Glutamatergic neuron (in vitro differentiated cells): Measurements from ENCODE around the gene CNTF. TPM values are rescaled to one million over a fixed set of nuclear protein-coding genes. Genes with fewer than 3 reads are reported as not detected.

ENCODE experiments used
- DNase-seq: peaks from one replicate; pipeline ENCODE4 v3.0.0; 2022
- H3K27ac Mint-ChIP-seq: one replicate; pipeline ENCODE4 v1.8.0; 2020; ENCODE audit warnings: mild to moderate bottlenecking, mixed read lengths, inconsistent platforms; ENCODE audit not compliant: unreplicated experiment
- H3K27me3 Mint-ChIP-seq: one replicate; pipeline ENCODE4 v1.8.0; 2020; ENCODE audit warnings: mild to moderate bottlenecking, moderate library complexity, mixed read lengths, inconsistent platforms; ENCODE audit not compliant: unreplicated experiment
- H3K36me3 Mint-ChIP-seq: one replicate; pipeline ENCODE4 v1.8.0; 2020; ENCODE audit warnings: mild to moderate bottlenecking, mixed read lengths, inconsistent platforms; ENCODE audit not compliant: unreplicated experiment
- H3K4me1 Mint-ChIP-seq: one replicate; pipeline ENCODE4 v1.8.0; 2020; ENCODE audit warnings: mild to moderate bottlenecking, low read depth, mixed read lengths, inconsistent platforms; ENCODE audit not compliant: unreplicated experiment
- H3K4me3 Mint-ChIP-seq: one replicate; pipeline ENCODE4 v1.8.0; 2020; ENCODE audit warnings: mild to moderate bottlenecking, mixed read lengths, inconsistent platforms; ENCODE audit not compliant: unreplicated experiment
- H3K9me3 Mint-ChIP-seq: one replicate; pipeline ENCODE4 v1.8.0; 2020; ENCODE audit warnings: mild to moderate bottlenecking, moderate library complexity, mixed read lengths, inconsistent platforms; ENCODE audit not compliant: unreplicated experiment
- CTCF ChIP-seq: fragments of 200-600 bp; sonication (generic); IDR thresholded peaks from one replicate; pipeline ENCODE4 v1.5.0; 2021; ENCODE audit not compliant: partially characterized antibody, unreplicated experiment
- total RNA-seq: library from RNA; stranded (reverse); fragmentation: NEBNext Ultra II Directional; extraction: Animal tissue kit (Norgen Biotek cat#: 25700); gene quantifications from one replicate; pipeline ENCODE4 v1.2.1, GENCODE V29; 2021; ENCODE audit not compliant: unreplicated experiment

The CNTF gene
- total RNA-seq, 1 donor from 2014 or later, result 4.6 TPM

- TF ChIP-seq CTCF, result no peak
- DNase-seq, result no peak
- no peaks in the 10 kb centered on the region for H3K27me3 Mint-ChIP-seq
- peaks cover 4% of the 10 kb centered on the region for H3K9me3 Mint-ChIP-seq
- no peak overlapping the region for H3K27ac Mint-ChIP-seq
- H3K4me1 Mint-ChIP-seq, result no peaks in the 10 kb centered on the region
- no peak overlapping the region for H3K4me3 Mint-ChIP-seq
- peaks cover 6% of the 10 kb centered on the region for H3K36me3 Mint-ChIP-seq
These were observed 27.2 kb downstream of the CNTF start for GRCh38 chr11:58649623-58650022.

GRCh38 chr11:58650496-58650895 is 28.0 kb downstream of the CNTF start:
- H3K27ac Mint-ChIP-seq, result no peak overlapping the region
- no peaks in the 10 kb centered on the region for H3K4me1 Mint-ChIP-seq
- H3K9me3 Mint-ChIP-seq, result peaks cover 2% of the 10 kb centered on the region
- DNase-seq, result no peak
- H3K36me3 Mint-ChIP-seq, result peaks cover 6% of the 10 kb centered on the region
- H3K27me3 Mint-ChIP-seq, result no peaks in the 10 kb centered on the region
- no peak for TF ChIP-seq CTCF
- no peak overlapping the region for H3K4me3 Mint-ChIP-seq

- H3K27me3 Mint-ChIP-seq, result no peaks in the 10 kb centered on the region
- H3K36me3 Mint-ChIP-seq, result peaks cover 3% of the 10 kb centered on the region
- no peaks in the 10 kb centered on the region for H3K9me3 Mint-ChIP-seq
- TF ChIP-seq CTCF, result no peak
- no peaks in the 10 kb centered on the region for H3K4me1 Mint-ChIP-seq
- H3K27ac Mint-ChIP-seq, result no peak overlapping the region
- no peak overlapping the region for H3K4me3 Mint-ChIP-seq
- DNase-seq, result no peak
These were observed 30.3 kb downstream of the CNTF start for GRCh38 chr11:58652726-58653280.

GRCh38 chr11:58654079-58654907 is 31.8 kb downstream of the CNTF start:
- no peaks in the 10 kb centered on the region for H3K27me3 Mint-ChIP-seq
- H3K4me3 Mint-ChIP-seq, result no peak overlapping the region
- no peaks in the 10 kb centered on the region for H3K9me3 Mint-ChIP-seq

More at GRCh38 chr11:58654079-58654907, 31.8 kb downstream of the CNTF start:
- peak; percentile 91 for TF ChIP-seq CTCF
- H3K27ac Mint-ChIP-seq, result no peak overlapping the region
- no peaks in the 10 kb centered on the region for H3K36me3 Mint-ChIP-seq
- H3K4me1 Mint-ChIP-seq, result no peaks in the 10 kb centered on the region
- peak; percentile 91 for DNase-seq
